Brain microvascular endothelial cell (primary cell): ENCODE data around the gene NRP1.
"Not testable (repeated sequence)": the region's sequence is repeated elsewhere in the genome, so short reads cannot be mapped to it uniquely, and the experiment has no call there.

Experiments used
- DNase-seq: peaks from one replicate; pipeline ENCODE4 v3.0.0-alpha.2; 2020
- H3K27ac ChIP-seq: fragments of 250-450 bp; sonication (Bioruptor Pico); 2 replicates; pipeline ENCODE4 v1.5.1; 2020; ENCODE audit warnings: mild to moderate bottlenecking, moderate library complexity
- H3K27me3 ChIP-seq: fragments of 250-450 bp; sonication (Bioruptor Pico); replicated peaks from 2 replicates; pipeline ENCODE4 v1.5.1; 2020; ENCODE audit warnings: mild to moderate bottlenecking
- H3K36me3 ChIP-seq: fragments of 250-450 bp; sonication (Bioruptor Pico); replicated peaks from 2 replicates; pipeline ENCODE4 v1.5.1; 2020; ENCODE audit warnings: mild to moderate bottlenecking
- H3K4me3 ChIP-seq: 2 replicates; pipeline ENCODE4 v1.5.1; 2011; ENCODE audit warnings: low read depth, mild to moderate bottlenecking, control low read depth, low read length, moderate library complexity
- in situ Hi-C: cut with HindIII; loops from 2 replicates; pipeline ENCODE4 v1.10.0; 2017; ENCODE audit warnings: low sequenced_read_pairs, low pct_ligation_motif_present
- TF ChIP-seq, protein P1 (sequence below): IDR thresholded peaks from 2 replicates; pipeline ENCODE4 v1.5.1; 2011; ENCODE audit warnings: low read depth, mild to moderate bottlenecking, moderate library complexity, low read length, control low read depth, inconsistent platforms; ENCODE audit errors: missing control alignments

The NRP1 gene

DNA sequence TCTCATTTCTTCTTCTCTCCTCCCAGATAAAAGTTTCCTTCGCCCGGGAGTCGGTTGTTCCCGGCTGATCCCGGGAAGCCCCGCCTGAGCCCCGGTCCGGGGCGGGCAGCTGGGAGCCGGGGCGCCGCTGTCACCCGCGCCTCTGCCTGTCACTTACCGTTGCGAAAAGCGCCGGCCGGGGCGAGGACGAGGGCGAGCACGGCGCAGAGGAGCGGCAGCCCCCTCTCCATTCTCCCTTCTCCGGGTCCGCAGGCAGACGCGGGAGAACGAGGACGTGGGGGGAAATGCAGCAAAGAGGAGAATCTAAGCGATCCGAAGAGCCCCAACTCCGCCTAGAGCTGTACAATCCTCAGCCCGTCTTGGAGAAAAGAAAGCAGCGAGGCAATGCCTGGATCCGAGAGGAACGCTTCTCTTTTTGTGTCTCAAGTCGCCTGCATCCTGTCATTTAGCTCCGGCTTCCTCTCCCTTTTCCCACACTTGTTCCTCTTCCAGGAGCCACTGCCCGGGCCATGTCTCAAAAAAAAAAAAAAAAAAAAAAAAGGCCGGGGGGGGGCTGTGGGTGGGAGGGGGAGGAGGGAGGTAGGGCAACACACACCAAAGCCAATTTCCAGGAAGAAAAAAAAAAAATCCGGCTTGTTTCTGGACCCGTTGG lies at the start of gene NRP1:
NRP1 (minus strand) TSS at position 515 of the 652 bp plus-strand sequence; CDS start at position 230, 285 bp downstream.
- Histone ChIP-seq H3K4me3 (peak within 1 kb of the TSS; percentile 89), H3K36me3 (peaks cover 19% of the 10 kb centered on the region), H3K27me3 (no peaks in the 10 kb centered on the region), H3K27ac (peak within 1 kb of the TSS; percentile 79)
- TF ChIP-seq, protein P1, sequence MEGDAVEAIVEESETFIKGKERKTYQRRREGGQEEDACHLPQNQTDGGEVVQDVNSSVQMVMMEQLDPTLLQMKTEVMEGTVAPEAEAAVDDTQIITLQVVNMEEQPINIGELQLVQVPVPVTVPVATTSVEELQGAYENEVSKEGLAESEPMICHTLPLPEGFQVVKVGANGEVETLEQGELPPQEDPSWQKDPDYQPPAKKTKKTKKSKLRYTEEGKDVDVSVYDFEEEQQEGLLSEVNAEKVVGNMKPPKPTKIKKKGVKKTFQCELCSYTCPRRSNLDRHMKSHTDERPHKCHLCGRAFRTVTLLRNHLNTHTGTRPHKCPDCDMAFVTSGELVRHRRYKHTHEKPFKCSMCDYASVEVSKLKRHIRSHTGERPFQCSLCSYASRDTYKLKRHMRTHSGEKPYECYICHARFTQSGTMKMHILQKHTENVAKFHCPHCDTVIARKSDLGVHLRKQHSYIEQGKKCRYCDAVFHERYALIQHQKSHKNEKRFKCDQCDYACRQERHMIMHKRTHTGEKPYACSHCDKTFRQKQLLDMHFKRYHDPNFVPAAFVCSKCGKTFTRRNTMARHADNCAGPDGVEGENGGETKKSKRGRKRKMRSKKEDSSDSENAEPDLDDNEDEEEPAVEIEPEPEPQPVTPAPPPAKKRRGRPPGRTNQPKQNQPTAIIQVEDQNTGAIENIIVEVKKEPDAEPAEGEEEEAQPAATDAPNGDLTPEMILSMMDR = no peak
- in situ Hi-C loops = no loop called here
- peak; percentile 24 for DNase-seq

DNA sequence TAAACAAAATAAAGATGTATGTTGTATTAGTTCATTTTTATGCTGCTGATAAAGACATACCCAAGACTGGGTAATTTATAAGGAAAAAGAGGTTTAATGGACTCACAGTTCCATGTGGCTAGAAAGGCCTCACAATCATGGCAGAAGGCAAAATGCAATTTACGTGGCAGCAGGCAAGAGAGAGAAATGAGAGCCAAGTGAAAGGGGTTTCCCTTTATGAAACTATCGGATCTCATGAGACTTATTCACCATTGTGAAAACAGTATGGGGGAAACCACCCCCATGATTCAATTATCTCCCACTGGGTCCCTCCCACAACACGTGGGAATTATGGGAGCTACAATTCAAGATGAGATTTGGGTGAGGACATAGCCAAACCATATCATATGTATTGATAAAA lies 49.7 kb upstream of the NRP1 start:
- H3K27me3 ChIP-seq, in situ Hi-C loops, H3K27ac ChIP-seq, DNase-seq, H3K36me3 ChIP-seq, H3K4me3 ChIP-seq: not testable (repeated sequence)

DNA sequence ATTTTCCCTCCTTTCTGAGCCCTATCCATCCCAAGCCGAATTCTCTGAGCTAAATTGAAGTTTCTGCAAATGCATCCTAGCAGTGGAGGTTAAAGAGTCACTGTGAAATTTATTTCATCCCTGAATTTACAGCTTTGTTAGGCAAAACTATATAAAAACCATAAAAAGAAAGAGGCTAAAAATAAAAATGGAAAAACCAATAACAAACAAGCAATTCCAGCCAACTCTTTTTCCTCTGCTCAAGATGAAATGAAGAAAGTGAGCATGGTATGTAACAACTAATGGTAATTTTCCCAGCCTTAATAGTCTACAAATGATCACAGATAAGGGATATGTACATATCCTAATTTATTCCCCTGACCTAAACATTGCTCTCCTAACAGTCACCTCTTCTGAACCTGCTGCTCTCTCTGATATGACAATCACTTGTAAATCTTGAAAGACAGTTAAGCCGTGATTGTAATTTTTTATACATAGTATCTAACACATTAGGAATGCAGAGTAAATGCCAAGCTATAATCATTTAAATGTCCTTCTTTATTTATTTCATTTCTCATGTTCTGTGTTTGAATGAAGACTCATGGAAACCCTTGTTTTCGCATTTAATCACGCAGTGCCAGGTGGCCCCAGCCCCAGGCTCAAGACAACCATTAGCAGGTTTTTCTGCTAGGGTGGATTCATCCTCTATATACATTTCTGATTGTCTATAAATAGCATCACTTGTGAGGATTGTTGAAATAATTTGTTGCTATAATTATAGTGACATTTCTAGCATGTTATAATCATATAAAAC lies 48.6 kb upstream of the NRP1 start:
- Histone ChIP-seq H3K27ac (no peak overlapping the region), H3K4me3 (no peak overlapping the region), H3K36me3 (no peaks in the 10 kb centered on the region), H3K27me3 (no peaks in the 10 kb centered on the region)
- no peak for DNase-seq
- in situ Hi-C loops = no loop called here
- TF ChIP-seq, protein P1 = no peak

- no peaks in the 10 kb centered on the region for H3K36me3 ChIP-seq
- DNase-seq = no peak
- no peak overlapping the region for H3K4me3 ChIP-seq
- H3K27me3 ChIP-seq = no peaks in the 10 kb centered on the region
- TF ChIP-seq, protein P1 = no peak
- in situ Hi-C loops = no loop called here
- H3K27ac ChIP-seq = no peak overlapping the region
Measured at GRCh38 chr10:33382216-33382600, 47.7 kb upstream of the NRP1 start.

GRCh38 chr10:33381451-33382215 lies 47.2 kb upstream of the NRP1 start:
- Histone ChIP-seq H3K4me3 (no peak overlapping the region), H3K36me3 (no peaks in the 10 kb centered on the region), H3K27me3 (no peaks in the 10 kb centered on the region), H3K27ac (no peak overlapping the region)
- TF ChIP-seq, protein P1 = no peak
- no peak for DNase-seq
- in situ Hi-C loops = no loop called here

- peak; percentile 25 for DNase-seq
- in situ Hi-C loops = no loop called here
- H3K27ac ChIP-seq = peak overlapping the region; percentile 56
Measured at GRCh38 chr10:33377658-33378025, 43.2 kb upstream of the NRP1 start.

More at GRCh38 chr10:33377658-33378025, 43.2 kb upstream of the NRP1 start:
- no peaks in the 10 kb centered on the region for H3K36me3 ChIP-seq
- H3K27me3 ChIP-seq = no peaks in the 10 kb centered on the region
- TF ChIP-seq, protein P1 = no peak
- no peak overlapping the region for H3K4me3 ChIP-seq
